ENCODE measurements around the gene DNALI1.
"Not testable (repeated sequence)": the region's sequence is repeated elsewhere in the genome, so short reads cannot be mapped to it uniquely, and the experiment has no call there.

Gene DNALI1

GRCh38 chr1:37556712-37557196 lies at the start of gene DNALI1:
Gene DNALI1 (plus strand): TSS chr1:37556940. CDS start chr1:37556995, 55 bp downstream.
- Histone ChIP-seq H3K27me3 (ENCODE audit: control insufficient read depth, insufficient read depth, low read length) (no peaks in the 10 kb centered on the region), H3K4me1 (ENCODE audit: control insufficient read depth, insufficient read depth, low read length) (peaks cover 21% of the 10 kb centered on the region), H3K4me3 (ENCODE audit: low read length) (peak within 1 kb of the TSS; percentile 58), H3K27ac (ENCODE audit: low read depth, low read length) (peak within 1 kb of the TSS; percentile 42), H3K36me3 (ENCODE audit: control insufficient read depth, insufficient read depth, low read length) (peaks cover 3% of the 10 kb centered on the region), H3K9ac (ENCODE audit: low read length) (no peak within 1 kb of the TSS)

DNA sequence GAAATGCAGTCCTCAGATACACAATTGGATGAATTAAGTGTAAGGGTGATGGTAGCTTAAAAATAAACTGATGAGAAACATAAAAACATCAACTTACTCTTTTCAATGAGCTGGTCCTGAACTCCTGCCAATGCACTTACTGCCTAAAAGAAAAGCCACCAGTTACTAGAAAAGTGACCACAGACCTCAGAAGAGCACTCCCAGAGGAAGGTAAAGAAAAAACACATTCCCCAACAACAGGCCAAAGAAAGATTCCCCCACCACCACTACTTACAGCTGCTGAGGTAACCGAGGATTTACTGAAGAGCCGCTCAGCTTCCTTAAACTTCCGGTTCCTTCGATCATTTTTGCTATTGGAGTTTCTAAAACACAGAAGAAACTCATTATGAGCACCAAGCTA lies 47.6 kb upstream of the DNALI1 start:
- Histone ChIP-seq H3K4me1 (ENCODE audit: control insufficient read depth, insufficient read depth, low read length) (no peaks in the 10 kb centered on the region), H3K4me3 (ENCODE audit: low read length) (no peak overlapping the region), H3K36me3 (ENCODE audit: control insufficient read depth, insufficient read depth, low read length) (peaks cover 6% of the 10 kb centered on the region), H3K27ac (ENCODE audit: low read depth, low read length) (no peak overlapping the region), H3K27me3 (ENCODE audit: control insufficient read depth, insufficient read depth, low read length) (no peaks in the 10 kb centered on the region), H3K9ac (ENCODE audit: low read length) (no peak overlapping the region)

- no peaks in the 10 kb centered on the region for H3K4me1 ChIP-seq (ENCODE audit: control insufficient read depth, insufficient read depth, low read length)
- H3K36me3 ChIP-seq (ENCODE audit: control insufficient read depth, insufficient read depth, low read length): peaks cover 3% of the 10 kb centered on the region
- H3K9ac ChIP-seq (ENCODE audit: low read length): no peak overlapping the region
- no peaks in the 10 kb centered on the region for H3K27me3 ChIP-seq (ENCODE audit: control insufficient read depth, insufficient read depth, low read length)
- H3K27ac ChIP-seq (ENCODE audit: low read depth, low read length): peak overlapping the region; percentile 92
- peak overlapping the region; percentile 63 for H3K4me3 ChIP-seq (ENCODE audit: low read length)
These were observed 42.9 kb upstream of the DNALI1 start for GRCh38 chr1:37513795-37514349.

GRCh38 chr1:37514350-37515184 lies 42.2 kb upstream of the DNALI1 start, which contains the start of gene MEAF6:
Gene MEAF6 (minus strand): TSS chr1:37514766. CDS start chr1:37514746, 20 bp downstream.
- Histone ChIP-seq H3K4me1 (ENCODE audit: control insufficient read depth, insufficient read depth, low read length) (no peaks in the 10 kb centered on the region), H3K36me3 (ENCODE audit: control insufficient read depth, insufficient read depth, low read length) (peaks cover 3% of the 10 kb centered on the region), H3K27ac (ENCODE audit: low read depth, low read length) (peak within 1 kb of the TSS; percentile 92), H3K4me3 (ENCODE audit: low read length) (peak within 1 kb of the TSS; percentile 92), H3K27me3 (ENCODE audit: control insufficient read depth, insufficient read depth, low read length) (no peaks in the 10 kb centered on the region), H3K9ac (ENCODE audit: low read length) (peak within 1 kb of the TSS; percentile 76)

DNA sequence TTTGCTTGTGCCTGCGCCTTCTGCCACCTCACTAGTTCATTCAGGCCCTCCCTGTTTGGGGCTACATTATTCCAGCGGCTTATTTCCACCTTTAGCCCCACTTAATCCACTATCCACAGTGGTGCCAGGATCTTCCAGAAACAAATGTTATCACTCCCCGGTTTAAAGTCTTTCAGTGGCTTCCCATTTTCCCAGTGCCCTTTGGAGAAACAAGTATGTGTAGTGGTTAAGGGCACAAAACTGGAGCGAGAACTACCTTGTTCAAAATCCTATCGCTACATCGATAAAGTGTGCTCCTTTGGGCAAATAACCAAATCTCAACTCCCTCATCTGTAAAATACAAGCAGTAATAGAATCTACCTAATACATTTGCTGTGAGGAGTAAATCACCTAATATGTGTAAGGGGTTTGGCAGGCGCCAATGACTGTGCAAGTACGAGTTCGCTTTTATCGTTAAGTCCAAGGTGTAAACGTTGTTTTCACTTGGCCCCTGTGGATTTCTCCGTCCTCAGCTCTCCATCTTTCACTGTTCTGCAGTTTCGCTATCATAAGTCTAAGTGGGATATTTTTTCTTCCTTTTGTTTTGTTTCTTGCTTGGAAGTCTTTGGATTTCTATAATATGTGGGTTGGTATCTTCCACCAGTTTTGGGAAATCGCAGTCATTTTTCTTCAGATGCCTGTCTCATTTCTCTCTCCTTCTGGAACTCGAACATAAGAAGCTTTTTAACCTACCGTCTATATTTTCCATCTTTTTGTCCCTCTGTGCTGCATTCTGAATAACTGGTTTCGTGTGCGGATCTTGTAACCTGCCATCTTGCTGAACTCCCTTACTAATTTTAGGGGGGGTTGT lies 41.3 kb upstream of the DNALI1 start:
- Histone ChIP-seq H3K27me3 (ENCODE audit: control insufficient read depth, insufficient read depth, low read length) (no peaks in the 10 kb centered on the region), H3K36me3 (ENCODE audit: control insufficient read depth, insufficient read depth, low read length) (peaks cover 3% of the 10 kb centered on the region), H3K9ac (ENCODE audit: low read length) (peak overlapping the region; percentile 76), H3K4me1 (ENCODE audit: control insufficient read depth, insufficient read depth, low read length) (no peaks in the 10 kb centered on the region), H3K27ac (ENCODE audit: low read depth, low read length) (peak overlapping the region; percentile 92), H3K4me3 (ENCODE audit: low read length) (peak overlapping the region; percentile 92)

- H3K4me1 ChIP-seq (ENCODE audit: control insufficient read depth, insufficient read depth, low read length): no peaks in the 10 kb centered on the region
- H3K4me3 ChIP-seq (ENCODE audit: low read length): no peak overlapping the region
- no peak overlapping the region for H3K27ac ChIP-seq (ENCODE audit: low read depth, low read length)
- H3K27me3 ChIP-seq (ENCODE audit: control insufficient read depth, insufficient read depth, low read length): no peaks in the 10 kb centered on the region
- H3K36me3 ChIP-seq (ENCODE audit: control insufficient read depth, insufficient read depth, low read length): peaks cover under 1% of the 10 kb centered on the region
- H3K9ac ChIP-seq (ENCODE audit: low read length): no peak overlapping the region
These were observed 39.2 kb upstream of the DNALI1 start for GRCh38 chr1:37517569-37517968.

DNA sequence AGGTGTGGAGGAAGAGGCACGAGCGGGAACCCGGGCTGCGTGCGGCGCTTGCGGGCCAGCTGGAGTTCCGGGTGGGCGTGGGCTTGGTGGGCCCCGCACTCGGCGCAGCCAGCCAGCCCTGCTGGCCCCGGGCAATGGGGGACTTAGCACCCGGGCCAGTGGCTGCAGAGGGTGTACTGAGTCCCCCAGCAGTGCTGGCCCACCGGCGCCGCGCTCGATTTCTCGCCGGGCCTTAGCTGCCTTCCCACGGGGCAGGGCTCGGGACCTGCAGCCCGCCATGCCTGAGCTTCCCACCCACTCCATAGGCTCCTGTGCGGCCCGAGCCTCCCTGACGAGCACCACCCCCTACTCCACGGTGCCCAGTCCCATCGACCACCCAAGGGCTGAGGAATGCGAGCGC lies 38.5 kb upstream of the DNALI1 start:
- not testable (repeated sequence) for H3K27me3 ChIP-seq (ENCODE audit: control insufficient read depth, insufficient read depth, low read length); H3K36me3 ChIP-seq (ENCODE audit: control insufficient read depth, insufficient read depth, low read length); H3K4me1 ChIP-seq (ENCODE audit: control insufficient read depth, insufficient read depth, low read length); H3K27ac ChIP-seq (ENCODE audit: low read depth, low read length); H3K4me3 ChIP-seq (ENCODE audit: low read length); H3K9ac ChIP-seq (ENCODE audit: low read length)

DNA sequence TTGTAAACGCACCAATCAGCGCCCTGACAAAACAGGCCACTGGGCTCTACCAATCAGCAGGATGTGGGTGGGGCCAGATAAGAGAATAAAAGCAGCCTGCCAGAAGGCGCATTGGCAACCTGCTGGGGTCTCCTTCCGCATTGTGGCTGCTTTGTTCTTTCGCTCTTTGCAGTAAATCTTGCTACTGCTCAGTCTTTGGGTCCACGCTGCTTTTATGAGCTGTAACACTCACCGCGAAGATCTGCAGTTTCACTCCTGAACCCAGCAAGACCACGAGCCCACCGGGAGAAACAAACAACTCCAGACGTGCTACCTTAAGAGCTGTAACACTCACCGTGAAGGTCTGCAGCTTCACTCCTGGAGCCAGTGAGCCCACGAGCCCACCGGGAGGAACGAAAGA lies 37.8 kb upstream of the DNALI1 start:
- H3K36me3 ChIP-seq (ENCODE audit: control insufficient read depth, insufficient read depth, low read length); H3K27ac ChIP-seq (ENCODE audit: low read depth, low read length); H3K27me3 ChIP-seq (ENCODE audit: control insufficient read depth, insufficient read depth, low read length); H3K4me3 ChIP-seq (ENCODE audit: low read length); H3K4me1 ChIP-seq (ENCODE audit: control insufficient read depth, insufficient read depth, low read length); H3K9ac ChIP-seq (ENCODE audit: low read length): not testable (repeated sequence)

DNA sequence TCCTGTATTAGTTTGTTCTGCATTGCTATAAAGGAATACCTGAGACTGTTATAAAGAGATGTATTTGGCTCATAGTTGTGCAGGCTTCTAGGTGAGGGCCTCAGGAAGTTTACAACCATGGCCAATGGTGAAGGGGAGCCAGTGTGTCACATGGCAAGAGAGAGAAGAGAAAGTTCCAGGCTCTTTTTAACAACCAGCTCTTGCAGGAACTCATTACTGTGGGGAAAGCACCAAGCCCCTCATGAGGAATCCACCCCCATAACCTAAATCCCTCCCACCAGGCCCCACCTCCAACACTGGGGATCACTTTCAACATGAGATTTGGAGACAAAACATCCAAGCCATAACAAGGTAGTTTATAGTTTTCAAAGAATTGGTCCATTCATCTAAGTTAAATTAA lies 37.1 kb upstream of the DNALI1 start:
- no peaks in the 10 kb centered on the region for H3K36me3 ChIP-seq (ENCODE audit: control insufficient read depth, insufficient read depth, low read length)
- no peaks in the 10 kb centered on the region for H3K27me3 ChIP-seq (ENCODE audit: control insufficient read depth, insufficient read depth, low read length)
- H3K4me1 ChIP-seq (ENCODE audit: control insufficient read depth, insufficient read depth, low read length): no peaks in the 10 kb centered on the region
- H3K4me3 ChIP-seq (ENCODE audit: low read length): no peak overlapping the region
- H3K9ac ChIP-seq (ENCODE audit: low read length): no peak overlapping the region
- no peak overlapping the region for H3K27ac ChIP-seq (ENCODE audit: low read depth, low read length)

DNA sequence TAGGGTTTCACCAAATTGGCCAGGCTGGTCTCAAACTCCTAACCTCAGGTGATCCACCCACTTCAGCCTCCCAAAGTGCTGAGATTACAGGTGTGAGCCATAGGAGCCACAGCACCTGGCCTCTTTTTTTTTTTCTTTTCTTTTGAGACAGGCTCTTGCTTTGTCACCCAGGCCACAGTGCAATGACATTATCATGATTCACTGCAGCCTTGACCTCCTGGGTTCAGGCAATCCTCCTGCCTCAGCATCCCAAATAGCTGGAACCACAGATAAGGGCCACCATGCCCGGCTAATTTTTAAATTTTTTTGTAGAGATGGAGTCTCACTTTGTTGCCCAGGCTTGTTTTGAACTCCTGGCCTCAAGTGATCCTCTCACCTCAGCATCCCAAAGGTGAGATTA lies 26.9 kb upstream of the DNALI1 start:
- not testable (repeated sequence) for H3K9ac ChIP-seq (ENCODE audit: low read length); H3K27ac ChIP-seq (ENCODE audit: low read depth, low read length); H3K36me3 ChIP-seq (ENCODE audit: control insufficient read depth, insufficient read depth, low read length); H3K4me3 ChIP-seq (ENCODE audit: low read length); H3K4me1 ChIP-seq (ENCODE audit: control insufficient read depth, insufficient read depth, low read length); H3K27me3 ChIP-seq (ENCODE audit: control insufficient read depth, insufficient read depth, low read length)

GRCh38 chr1:37532418-37533156 lies 24.2 kb upstream of the DNALI1 start:
- not testable (repeated sequence) for H3K4me1 ChIP-seq (ENCODE audit: control insufficient read depth, insufficient read depth, low read length); H3K4me3 ChIP-seq (ENCODE audit: low read length); H3K9ac ChIP-seq (ENCODE audit: low read length); H3K27ac ChIP-seq (ENCODE audit: low read depth, low read length); H3K27me3 ChIP-seq (ENCODE audit: control insufficient read depth, insufficient read depth, low read length)
- peaks cover 10% of the 10 kb centered on the region for H3K36me3 ChIP-seq (ENCODE audit: control insufficient read depth, insufficient read depth, low read length)

Measured in rectal smooth muscle tissue (tissue), 1 donor.